Stimulated activated CD8-positive, alpha-beta memory T cell treated with anti-CD3 and anti-CD28 coated beads, Interleukin-2, amount 100 ng/mL, for 48 hours (primary cell): ENCODE data around the gene SURF4.
A peak's percentile ranks its signal among the peaks of the same experiment; 100 is the strongest.

ENCODE experiments used
- DNase-seq, 2 donors: peaks; one replicate each; pipeline ENCODE4 v3.0.0-alpha.2; 2020; ENCODE audit warnings: low read depth in 2 of 2

The SURF4 gene

DNA sequence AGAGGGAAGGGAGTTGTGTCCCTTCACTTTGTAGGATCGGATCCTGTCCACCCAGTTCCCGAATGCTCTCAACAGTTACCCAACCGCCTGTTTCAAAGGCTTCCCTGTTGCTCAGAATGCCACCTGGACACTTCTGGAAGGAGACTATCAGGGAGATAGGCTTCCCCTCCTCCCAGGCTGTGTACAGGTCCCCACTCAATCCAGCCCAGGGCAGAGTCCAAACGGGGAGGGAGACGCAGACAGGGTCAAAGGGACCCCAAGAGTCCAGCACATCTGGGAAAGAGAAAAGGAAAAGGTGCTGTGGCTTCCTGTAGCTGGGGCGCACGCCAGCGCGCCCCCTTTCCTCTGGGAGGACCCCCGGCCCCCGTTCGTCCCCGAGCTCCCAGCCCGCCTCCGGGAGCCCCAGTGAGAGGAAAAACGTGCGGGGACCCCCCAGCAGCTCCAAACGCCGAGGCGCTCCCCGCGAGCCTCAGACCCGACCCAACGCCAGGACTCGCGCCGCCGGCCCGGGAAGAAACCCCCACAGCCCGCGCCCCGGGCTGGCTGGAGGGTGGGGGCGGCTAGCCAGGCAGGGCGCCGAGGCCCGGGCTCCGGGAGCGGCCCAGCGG lies 640 bp downstream of the SURF4 start:
- no peak for DNase-seq

DNA sequence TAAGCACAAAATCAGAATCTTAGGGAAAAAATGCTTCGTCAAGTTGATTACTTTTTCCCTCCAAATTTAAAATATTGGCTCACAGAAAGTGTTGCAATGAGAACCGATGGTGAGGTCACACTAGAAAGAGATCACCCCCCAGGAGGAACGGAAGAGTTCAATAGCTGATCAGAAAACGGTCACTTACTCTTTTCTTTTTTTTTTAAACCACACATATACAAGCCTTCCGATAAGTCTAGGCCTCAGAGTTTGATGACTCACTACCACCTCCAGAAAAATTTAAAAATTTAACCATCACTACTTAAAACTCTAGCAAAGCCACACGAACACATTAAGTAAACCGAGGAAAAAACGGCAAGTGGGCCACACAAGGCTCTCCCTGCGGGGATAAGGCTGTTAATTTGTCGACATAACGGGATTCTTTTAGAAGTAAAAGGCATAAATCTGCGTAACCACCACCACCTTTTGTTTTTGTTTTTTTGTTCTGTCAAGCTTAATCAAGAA lies 1.2 kb downstream of the SURF4 start:
- no peak for DNase-seq

DNA sequence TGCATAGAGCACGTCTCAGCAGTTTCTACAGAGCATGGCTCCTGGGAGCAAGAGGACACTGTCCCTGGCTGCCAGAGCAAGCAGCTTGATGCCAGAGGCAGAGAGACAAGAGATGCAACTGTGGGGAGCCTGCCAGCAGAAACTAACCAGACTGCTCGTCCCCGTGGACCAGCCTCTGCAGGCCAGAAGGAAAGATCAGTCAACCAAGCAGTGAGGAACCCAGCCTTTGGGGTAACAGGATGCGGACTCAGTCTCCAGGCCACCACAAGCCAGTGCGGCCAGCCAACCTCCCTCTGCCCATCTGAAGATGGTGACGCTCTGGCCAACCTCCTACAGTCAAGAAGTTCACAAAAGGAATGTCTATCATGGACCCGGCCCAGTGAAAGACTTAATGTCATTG lies 3.7 kb downstream of the SURF4 start:
- DNase-seq, result no peak

DNA sequence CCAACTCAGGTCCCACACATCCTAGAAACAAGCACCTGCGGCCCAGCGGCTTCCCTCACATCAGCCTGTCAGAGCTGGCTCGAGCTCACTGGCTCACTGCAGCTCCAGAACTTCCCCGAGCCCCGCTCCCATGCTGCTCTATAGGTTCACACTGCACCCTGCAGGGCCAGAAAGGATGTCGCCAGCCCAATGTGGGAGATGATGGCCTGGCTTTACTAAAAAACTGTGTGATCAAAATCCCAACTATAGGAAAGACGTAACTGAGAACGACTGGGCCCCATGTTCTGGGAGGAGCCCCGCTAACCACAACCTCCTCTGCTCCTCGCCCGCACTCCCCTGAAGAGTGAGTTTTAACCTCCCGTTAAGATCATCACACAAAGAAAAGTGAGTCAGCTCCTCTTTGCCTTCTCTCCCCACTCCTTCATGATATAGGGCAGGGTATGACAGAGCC lies 4.6 kb downstream of the SURF4 start:
- DNase-seq, result peak in 1 of 2 donors; percentile 71

DNA sequence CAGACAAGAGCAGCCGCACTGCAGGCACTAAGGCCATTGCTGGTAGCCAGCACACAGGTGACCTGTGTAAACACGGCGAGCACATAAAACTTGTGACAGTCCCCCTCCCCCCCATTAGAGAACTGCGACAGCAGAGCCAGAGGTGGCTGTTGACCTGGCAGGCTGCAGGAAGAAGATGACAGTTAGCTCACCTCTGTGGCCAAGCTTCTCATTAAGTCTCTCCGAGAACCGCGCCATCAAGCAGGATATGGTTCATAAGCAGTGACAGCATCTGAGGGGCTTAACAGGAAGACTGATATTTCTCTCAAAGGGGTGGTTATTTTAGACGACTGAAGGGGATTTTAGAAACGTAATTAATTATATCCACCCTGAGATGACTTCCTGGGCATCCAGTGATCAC lies 5.2 kb downstream of the SURF4 start:
- no peak for DNase-seq

DNA sequence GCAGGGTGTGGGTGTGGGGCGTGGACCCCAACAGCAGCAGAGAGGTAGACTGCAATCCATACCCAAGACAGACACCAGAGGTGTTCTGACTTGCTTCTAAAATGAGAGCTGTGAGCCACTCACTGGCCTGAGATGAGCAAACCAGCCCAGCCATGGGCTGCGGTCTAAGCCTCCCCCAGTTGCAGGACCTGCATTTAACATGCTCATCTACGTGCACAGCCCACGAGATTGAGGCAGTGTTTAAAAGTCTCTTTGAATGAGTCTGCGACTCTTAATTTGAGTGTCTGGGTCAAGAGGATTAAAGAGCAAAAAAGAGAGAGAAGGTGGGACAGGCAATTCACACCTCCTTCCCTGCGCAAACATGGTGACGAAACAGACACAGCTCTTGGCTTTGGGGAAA lies 5.9 kb downstream of the SURF4 start:
- no peak for DNase-seq

DNA sequence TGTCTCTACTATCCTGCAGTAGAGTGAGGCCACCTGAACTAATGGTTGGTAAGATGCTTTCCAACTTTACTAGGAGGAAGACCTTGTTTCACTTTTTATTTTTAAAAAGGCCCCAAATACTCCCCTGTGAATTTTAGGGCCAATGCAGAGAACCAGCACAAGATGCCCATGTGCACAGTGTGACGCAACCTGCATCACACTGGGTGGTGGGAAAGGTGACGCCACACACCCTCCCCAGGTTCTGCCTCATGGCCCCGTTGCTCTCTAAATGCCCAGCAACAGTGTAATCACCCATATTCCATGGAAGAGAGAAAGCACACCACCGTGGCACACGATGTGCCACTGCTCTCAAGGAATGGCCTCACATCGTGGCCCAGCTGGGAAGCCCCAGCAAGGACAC lies 6.4 kb downstream of the SURF4 start:
- DNase-seq, result no peak

DNA sequence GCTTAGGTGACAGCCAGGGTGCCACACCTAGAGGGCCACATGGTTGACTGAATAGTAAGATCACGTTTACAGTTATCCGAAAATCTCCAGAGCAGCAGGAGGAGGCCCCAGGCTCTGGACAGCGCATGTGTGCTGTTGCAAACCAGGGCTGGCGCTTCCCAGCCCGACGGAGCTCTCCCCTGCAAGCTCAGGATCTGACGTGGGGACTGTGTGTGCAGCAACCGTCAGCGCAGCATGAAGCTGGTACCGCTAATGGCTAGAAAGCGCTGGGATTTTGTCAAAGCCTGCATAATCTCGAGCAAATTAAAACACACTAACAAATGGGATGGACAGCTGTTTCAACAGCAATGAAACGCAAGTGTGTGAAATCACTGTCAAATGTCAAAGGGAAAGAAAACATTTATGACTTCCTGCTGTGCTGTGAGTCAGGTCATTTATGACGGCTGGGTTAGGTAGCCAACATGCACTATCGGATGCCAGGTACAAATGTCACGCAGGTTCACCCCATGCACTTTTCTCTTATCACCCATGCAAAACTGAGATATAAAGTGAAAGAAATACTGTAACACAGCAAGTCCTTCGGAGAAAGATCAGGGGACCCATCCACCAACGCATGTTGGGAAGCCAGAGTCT lies 7.5 kb downstream of the SURF4 start:
- no peak for DNase-seq

DNA sequence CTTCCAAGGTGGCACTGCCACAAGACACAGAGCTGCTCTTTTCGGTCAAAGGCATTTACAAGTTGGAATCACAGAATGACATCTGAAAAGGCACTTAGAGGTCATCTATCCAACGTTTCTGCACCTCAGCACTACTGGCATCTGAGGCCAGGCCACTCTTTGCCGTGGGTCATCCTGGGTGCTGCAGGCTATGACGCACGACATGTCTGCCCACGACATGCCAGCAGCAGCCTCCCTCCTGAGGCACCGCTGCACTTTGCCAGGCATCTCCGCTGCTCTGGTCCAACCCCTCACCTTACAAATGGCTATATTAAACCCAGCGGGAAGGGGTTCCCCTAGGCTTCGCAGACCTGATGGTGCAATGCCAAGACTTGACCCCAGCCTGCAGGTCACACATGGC lies 8.1 kb downstream of the SURF4 start:
- no peak for DNase-seq

DNA sequence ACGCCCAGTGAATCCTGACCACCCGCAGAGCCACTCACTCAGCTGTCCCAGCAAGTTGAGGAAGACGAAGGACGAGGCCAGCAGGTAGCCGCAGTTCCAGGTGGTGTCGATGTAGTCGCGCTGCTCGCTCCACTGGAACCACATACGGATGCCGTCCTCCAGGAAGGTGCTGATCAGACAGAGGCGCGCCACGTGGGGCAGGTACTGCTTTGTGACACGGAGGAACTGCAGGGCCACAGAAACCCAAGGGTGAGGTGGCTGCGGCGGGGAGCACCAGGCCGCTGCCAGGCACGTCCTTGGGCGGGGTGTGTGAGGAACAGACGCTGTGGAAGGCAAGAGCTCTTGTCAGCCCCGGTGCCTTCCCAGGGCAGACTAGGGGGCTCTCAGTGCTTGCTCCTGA lies 8.6 kb downstream of the SURF4 start:
- DNase-seq, result no peak

DNA sequence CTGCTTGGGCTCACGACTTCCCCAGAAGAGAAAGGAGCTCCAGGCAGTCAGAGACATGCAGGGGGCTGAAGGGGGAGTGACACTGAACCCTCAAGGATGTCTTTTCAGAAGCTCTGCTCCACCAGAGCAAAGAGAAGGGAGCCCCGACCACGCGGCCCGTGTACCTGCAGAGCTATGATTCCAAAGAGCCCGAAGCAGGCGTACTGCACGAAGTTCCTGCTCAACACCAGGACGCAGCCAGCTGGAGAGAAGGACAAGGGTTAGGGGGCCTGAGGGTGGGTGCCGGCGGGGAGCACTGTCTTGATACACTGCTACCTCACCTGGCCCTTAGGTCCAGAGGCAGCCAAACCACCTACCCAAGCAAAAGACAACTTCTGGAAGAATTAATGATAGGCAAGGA lies 9.4 kb downstream of the SURF4 start:
- DNase-seq, result no peak

DNA sequence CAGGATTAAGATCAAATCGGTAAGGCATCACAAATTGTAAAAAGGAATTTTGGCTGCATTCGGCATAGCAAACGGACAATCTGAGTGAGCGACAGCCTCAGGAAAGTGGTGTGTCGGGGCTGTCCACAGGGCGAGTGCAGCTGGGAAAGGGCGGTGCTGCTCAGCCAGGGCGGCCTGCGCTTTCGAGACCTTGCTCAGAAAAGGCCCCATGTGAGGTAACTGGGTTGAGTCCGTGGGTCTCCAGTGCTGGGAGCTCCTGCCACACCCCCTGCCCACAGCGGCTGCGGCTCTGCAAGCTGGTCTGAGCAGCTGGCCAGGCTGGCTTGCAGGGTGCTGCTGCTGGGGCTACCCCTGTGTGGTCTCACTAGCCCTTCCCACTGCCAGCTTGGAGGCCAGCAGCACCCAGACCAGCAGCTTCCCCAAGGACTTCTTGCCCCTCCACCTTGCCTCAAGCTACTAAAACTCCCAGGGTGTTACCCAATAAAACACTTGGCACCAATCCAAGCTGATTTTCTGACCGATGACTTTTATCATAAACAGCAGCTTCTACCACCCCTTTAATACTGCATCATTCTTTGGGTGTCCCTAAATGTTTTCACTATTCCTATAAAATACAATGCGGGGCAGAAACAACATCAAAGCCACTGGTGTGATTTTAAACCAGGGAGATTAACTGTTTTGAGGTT lies 13.4 kb downstream of the SURF4 start:
- no peak for DNase-seq

DNA sequence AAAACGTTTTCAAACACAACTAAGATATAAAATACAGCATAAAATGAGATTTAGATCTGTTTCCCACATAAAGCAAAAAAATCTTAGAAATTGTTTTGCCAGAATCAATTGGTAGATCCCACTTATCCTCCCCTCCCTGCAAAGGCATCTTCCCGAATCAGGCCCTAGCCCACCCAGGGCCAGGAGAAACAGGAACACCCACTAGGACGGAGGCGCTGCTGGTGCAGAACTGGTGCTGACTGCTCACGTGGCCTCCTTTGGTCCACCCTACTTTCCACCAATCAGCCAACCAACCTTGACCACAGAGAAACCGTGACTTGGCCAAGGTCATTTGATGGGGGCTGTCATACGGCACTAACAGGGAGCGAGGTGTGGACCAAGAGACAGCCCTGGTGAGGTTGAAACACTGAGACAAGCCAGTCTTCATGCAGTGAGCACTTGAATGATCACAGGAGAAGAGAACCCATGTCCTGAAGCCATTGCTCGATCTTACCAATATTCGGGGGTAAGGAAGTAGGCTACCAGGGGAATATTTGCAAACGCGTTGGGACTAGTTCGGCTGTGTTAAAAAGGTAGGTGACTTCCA lies 14.3 kb downstream of the SURF4 start:
- no peak for DNase-seq

DNA sequence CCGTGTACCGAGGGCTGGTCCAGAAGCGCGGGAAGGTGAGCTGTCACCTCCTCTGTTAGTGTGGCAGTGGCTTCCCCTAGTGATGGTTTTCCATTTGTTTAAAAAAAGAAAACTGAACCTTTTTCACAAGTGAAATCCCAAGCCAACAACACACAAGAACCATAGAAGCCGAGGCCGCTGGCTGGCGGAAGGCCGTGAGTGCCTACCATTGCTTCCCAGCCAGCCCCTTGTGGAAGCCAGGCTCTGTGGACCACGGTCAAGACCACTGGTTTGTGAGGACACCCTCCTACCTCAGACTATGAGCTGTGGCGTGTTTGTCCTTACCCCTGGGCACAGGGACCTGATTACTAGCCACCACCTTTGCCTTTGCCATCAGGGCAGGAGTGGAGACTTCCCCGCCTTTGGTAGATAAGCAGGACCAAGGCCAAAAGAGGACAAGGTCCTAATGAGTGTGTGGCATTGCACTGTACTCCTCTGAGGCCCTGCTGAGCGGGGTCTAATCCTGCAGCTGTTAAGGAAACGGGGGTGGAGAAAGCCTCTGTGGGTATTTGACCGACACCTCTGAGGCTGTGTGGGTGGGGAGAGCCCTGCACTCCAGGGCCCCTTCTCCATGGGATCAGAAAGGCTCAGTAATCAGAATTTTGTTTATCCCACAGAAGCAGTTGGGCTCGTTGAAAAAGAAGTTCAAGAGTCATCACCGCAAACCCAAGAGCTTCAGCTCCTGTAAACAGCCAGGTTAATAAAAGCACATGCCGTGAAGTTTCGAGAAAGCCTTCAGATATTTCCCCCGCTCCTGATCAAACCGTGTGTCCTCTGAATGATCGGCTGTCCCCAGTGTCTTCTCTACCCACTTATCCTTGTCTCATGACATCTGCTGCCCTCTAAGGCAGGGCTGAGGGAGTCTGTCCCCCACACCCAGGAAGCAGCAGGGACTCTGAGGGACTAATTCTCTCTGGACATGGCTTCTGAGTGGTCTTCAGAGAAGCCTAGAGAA lies 15.2 kb downstream of the SURF4 start:
- no peak for DNase-seq

DNA sequence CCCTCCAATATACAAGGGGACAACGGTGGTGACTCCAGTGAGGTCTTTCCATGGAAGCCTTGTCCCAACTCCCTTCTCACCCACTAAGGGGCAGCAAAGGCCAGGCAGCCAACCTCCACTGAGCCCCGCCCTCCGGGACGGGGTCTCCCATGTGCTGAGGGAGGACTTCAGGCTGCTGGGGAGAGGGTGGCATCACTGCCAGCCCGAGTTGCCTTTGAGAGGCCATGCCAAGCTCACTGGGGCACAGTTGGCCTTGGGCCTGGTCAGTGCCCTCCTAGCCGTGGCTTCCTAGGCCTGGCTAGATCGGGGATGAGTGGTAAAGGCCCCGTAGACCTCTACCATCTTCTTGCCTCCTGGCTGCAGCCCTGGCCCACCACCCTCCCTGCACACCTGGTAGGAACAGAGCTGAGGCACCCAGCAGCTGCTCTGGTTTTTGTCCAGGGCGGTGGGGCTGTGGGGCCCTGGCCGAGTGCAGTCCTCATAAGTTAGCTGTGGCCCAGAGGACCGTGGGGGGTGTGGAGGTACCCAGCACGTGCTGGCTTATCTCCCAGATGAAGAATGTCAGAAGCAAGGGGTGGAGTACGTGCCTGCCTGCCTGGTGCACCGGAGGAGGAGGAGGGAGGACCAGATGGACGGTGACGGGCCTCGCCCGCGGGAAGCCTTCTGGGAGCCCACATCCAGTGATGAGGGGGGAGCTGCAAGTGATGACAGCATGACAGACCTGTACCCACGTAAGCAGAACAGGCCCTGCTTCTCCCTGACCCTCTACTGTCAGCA lies 16.3 kb downstream of the SURF4 start:
- DNase-seq, result no peak

DNA sequence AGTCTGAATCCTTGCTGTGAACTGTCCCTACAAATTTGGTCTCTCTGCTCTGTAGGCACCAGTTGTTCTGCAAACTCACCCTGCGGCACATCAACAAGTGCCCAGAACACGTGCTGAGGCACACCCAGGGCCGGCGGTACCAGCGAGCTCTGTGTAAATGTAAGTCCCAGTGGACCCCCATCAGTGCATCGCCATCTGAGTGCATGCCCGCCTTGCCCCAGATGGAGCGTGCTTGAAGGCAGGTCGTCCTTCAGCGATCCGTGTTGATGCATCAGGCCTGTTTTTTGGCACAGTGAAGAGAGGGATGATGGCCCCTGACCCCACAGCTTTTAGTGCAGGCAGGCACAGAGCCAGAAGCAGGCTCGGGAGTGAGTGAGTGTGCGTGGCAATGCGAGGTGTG lies 18.2 kb downstream of the SURF4 start:
- DNase-seq, result no peak

DNA sequence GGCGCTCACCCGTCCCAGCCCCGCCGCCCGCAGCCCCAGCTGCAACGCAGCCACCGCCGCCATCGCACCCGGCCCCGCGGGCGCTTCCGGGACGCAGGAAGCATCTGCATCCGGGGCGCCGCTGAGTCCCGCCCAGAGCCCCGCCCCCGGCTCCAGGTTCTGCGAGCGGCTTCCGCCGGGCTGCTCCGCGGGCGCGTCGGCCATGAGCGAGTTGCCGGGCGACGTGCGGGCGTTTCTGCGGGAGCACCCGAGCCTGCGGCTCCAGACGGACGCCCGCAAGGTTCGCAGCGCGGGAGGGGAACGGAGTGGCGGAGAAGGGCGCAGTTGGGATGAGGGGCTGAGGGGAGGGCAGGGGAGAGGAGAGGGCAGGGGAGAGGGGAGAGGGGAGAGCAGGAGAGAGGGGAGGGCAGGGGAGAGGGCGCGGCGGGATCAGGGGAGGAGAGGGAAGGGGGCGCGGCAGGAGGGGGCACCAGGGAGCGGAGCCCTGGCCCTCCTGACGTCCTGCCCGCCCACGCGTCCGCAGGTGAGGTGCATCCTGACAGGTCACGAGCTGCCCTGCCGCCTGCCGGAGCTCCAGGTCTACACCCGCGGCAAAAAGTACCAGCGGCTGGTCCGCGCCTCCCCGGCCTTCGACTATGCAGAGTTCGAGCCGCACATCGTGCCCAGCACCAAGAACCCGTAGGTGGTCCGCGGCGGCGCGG lies 19.3 kb downstream of the SURF4 start, which contains the start of the genes SURF1 and SURF2:
TSS of gene SURF1 (minus strand) at position 97 of the 701 bp plus-strand sequence. CDS start at position 63, 34 bp downstream.
TSS of gene SURF2 (plus strand) at position 160 of the 701 bp plus-strand sequence. CDS start at position 203, 43 bp downstream.
- peak; percentile 86 to 92 for DNase-seq

DNA sequence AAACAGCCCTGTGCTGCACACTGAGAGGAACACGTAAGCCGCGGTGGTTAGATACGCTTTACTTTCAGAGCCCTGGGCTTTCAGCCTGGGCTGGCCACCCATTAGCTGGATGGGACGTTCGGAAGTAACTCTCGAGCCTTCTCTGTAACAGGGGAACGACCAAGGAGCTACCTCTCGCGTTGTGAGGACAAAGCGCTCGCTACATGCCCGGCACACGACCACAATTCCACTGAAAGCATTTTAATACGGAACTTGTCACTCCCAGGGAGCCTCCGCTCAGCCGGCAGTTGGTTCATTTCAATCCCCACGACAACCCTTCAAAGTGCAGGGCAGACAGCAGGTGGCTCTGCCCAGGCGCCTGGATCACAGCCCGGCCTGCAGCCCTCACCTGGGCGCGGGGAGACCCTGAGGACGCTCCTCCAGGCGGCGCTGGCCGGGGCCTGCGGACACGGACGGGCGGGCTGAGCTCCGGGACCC lies 19.9 kb downstream of the SURF4 start:
- DNase-seq, result no peak

DNA sequence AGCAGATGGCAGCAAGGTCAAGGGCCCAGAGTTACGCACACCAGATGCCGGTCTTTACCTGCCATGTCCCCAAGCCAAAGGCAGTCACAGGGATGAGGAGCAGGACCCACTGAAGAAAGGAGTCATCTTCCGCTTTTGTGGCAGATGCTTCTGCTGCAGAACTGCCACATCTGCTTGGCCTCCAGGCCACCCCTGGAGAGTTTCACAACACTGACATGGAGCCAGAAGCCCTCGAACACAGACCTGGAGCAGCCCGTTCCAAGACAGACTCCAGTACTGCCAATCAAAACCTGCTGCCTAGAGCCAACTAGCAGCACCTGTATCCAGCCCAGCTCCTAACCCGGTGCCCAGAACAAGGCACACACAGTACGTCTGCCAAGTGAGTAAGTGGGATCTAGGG lies 21.1 kb downstream of the SURF4 start:
- DNase-seq, result no peak

DNA sequence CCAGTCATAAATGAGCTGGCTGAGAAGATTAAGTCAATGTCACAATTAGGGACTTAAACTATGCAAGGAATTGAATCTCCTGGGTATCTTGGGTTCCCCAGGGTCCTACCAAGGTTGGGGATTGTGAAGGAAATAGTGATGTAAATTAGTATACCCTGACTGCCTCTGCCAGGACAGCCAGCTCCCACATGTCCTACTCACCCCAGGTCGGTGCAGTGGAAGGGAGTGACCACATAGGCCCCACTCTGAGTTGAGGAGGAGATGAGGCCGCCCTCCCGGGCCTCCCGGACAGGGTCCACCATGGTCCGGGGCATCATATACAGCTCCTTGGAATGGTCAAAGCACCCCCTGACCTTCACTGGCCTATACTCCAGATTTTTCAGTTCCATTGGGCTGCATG lies 22.3 kb downstream of the SURF4 start:
- DNase-seq, result no peak
